KMS-11 (cell line): ENCODE results near the gene ADGRG6.

ENCODE experiments used
- H2AFZ ChIP-seq: fragments of 200-600 bp; sonication (generic); 2 replicates; pipeline ENCODE4 v1.6.1; 2016; ENCODE audit warnings: antibody characterized with exemption, mixed run types, low read depth
- H3K27ac ChIP-seq: fragments of 200-600 bp; sonication (generic); 2 replicates; pipeline ENCODE4 v1.6.1; 2016; ENCODE audit warnings: mild to moderate bottlenecking, mixed run types
- H3K27me3 ChIP-seq: fragments of 200-600 bp; sonication (generic); 2 replicates; pipeline ENCODE4 v1.6.1; 2017; ENCODE audit warnings: mild to moderate bottlenecking, low read depth, mixed run types, moderate library complexity; ENCODE audit not compliant: insufficient read depth
- H3K36me3 ChIP-seq: fragments of 200-600 bp; sonication (generic); 2 replicates; pipeline ENCODE4 v1.6.1; 2017; ENCODE audit warnings: mild to moderate bottlenecking, mixed run types; ENCODE audit not compliant: insufficient read depth
- H3K4me1 ChIP-seq: fragments of 200-600 bp; sonication (generic); 2 replicates; pipeline ENCODE4 v1.6.1; 2016; ENCODE audit warnings: mild to moderate bottlenecking, low read depth, mixed run types; ENCODE audit not compliant: poor library complexity, severe bottlenecking
- H3K4me2 ChIP-seq: fragments of 200-600 bp; sonication (generic); 2 replicates; pipeline ENCODE4 v1.7.0; 2016; ENCODE audit warnings: mild to moderate bottlenecking, mixed run types
- H3K4me3 ChIP-seq: fragments of 200-600 bp; sonication (generic); IDR thresholded peaks from 2 replicates; pipeline ENCODE4 v1.6.1; 2017; ENCODE audit warnings: low read depth, low read length, mixed read lengths; ENCODE audit not compliant: insufficient read depth
- H3K79me2 ChIP-seq: fragments of 200-600 bp; sonication (generic); 2 replicates; pipeline ENCODE4 v1.6.1; 2016; ENCODE audit warnings: low read depth, mixed run types; ENCODE audit not compliant: insufficient read depth
- H3K9ac ChIP-seq: fragments of 200-600 bp; sonication (generic); 2 replicates; pipeline ENCODE4 v1.6.1; 2016; ENCODE audit warnings: mild to moderate bottlenecking, mixed run types
- H4K20me1 ChIP-seq: fragments of 200-600 bp; sonication (generic); 2 replicates; pipeline ENCODE4 v1.6.1; 2016; ENCODE audit warnings: mild to moderate bottlenecking, mixed run types; ENCODE audit not compliant: insufficient read depth
- CTCF ChIP-seq: fragments of 200-600 bp; sonication (generic); conservative IDR thresholded peaks from 2 replicates; pipeline ENCODE4 v1.6.1; 2017; ENCODE audit warnings: low read depth, mild to moderate bottlenecking, antibody characterized with exemption, low read length, moderate library complexity, mixed read lengths

ADGRG6 gene

GRCh38 chr6:142301651-142302391 lies at the start of gene ADGRG6:
TSS of gene ADGRG6 (plus strand) at chr6:142302007. CDS start at chr6:142302330, 323 bp downstream.
- Histone ChIP-seq H3K36me3 (no peaks in the 10 kb centered on the region), H3K4me2 (peak within 1 kb of the TSS; percentile 77), H3K27me3 (no peaks in the 10 kb centered on the region), H3K79me2 (no peaks in the 10 kb centered on the region), H3K9ac (peak within 1 kb of the TSS; percentile 33; the same call in 1 of the 2 replicates), H2AFZ (peak within 1 kb of the TSS; percentile 91), H4K20me1 (no peaks in the 10 kb centered on the region), H3K27ac (no peak within 1 kb of the TSS), H3K4me3 (no peak within 1 kb of the TSS), H3K4me1 (peaks cover 7% of the 10 kb centered on the region)
- no peak for TF ChIP-seq CTCF

GRCh38 chr6:142254513-142254912 lies 47.3 kb upstream of the ADGRG6 start:
- H3K27me3 ChIP-seq: no peaks in the 10 kb centered on the region
- H4K20me1 ChIP-seq: no peaks in the 10 kb centered on the region
- no peak overlapping the region for H3K9ac ChIP-seq
- no peak overlapping the region for H3K4me3 ChIP-seq
- no peak overlapping the region for H2AFZ ChIP-seq
- no peak for TF ChIP-seq CTCF
- no peak overlapping the region for H3K27ac ChIP-seq
- no peaks in the 10 kb centered on the region for H3K79me2 ChIP-seq
- no peaks in the 10 kb centered on the region for H3K4me1 ChIP-seq
- no peak overlapping the region for H3K4me2 ChIP-seq
- no peaks in the 10 kb centered on the region for H3K36me3 ChIP-seq

- no peaks in the 10 kb centered on the region for H3K79me2 ChIP-seq
- no peak overlapping the region for H2AFZ ChIP-seq
- H3K9ac ChIP-seq: no peak overlapping the region
- H3K27me3 ChIP-seq: no peaks in the 10 kb centered on the region
- H3K4me3 ChIP-seq: no peak overlapping the region
- H3K4me2 ChIP-seq: no peak overlapping the region
- no peaks in the 10 kb centered on the region for H3K36me3 ChIP-seq
- H3K27ac ChIP-seq: no peak overlapping the region
- H4K20me1 ChIP-seq: no peaks in the 10 kb centered on the region
- TF ChIP-seq CTCF: no peak
- no peaks in the 10 kb centered on the region for H3K4me1 ChIP-seq
Measured at GRCh38 chr6:142255785-142256184, 46.0 kb upstream of the ADGRG6 start.

GRCh38 chr6:142258305-142258704 lies 43.5 kb upstream of the ADGRG6 start:
- Histone ChIP-seq H3K4me3 (no peak overlapping the region), H3K27me3 (no peaks in the 10 kb centered on the region), H3K36me3 (no peaks in the 10 kb centered on the region), H4K20me1 (no peaks in the 10 kb centered on the region), H3K27ac (no peak overlapping the region), H3K9ac (no peak overlapping the region), H3K79me2 (no peaks in the 10 kb centered on the region), H2AFZ (no peak overlapping the region), H3K4me1 (no peaks in the 10 kb centered on the region), H3K4me2 (no peak overlapping the region)
- TF ChIP-seq CTCF: no peak
